Liver (tissue), 9 donors: ENCODE results near the gene TPSG1. TPM values are rescaled to one million over a fixed set of nuclear protein-coding genes. Genes with fewer than 3 reads are reported as not detected.

Experiments
- DNase-seq: peaks from one replicate; pipeline ENCODE4 v3.0.0-alpha.2; 2017; ENCODE audit warnings: low spot score
- H3K27ac ChIP-seq, 2 donors: one replicate each; pipeline ENCODE4 v1.7.0; 2013; ENCODE audit warnings: inconsistent platforms in 2 of 2, low read length in 2 of 2, control low read depth in 1 of 2, low read depth in 1 of 2, mild to moderate bottlenecking in 1 of 2
- H3K27me3 ChIP-seq, 4 donors: one replicate each; pipeline versions ENCODE4 v1.6.1 to v1.7.0; 2013; ENCODE audit warnings: low read length in 3 of 4, inconsistent platforms in 1 of 4, mild to moderate bottlenecking in 1 of 4, moderate library complexity in 1 of 4; ENCODE audit not compliant: control insufficient read depth in 4 of 4, insufficient read depth in 4 of 4
- H3K36me3 ChIP-seq, 4 donors: one replicate each; pipeline versions ENCODE4 v1.6.1 to v1.7.0; 2013; ENCODE audit warnings: low read length in 3 of 4, mild to moderate bottlenecking in 3 of 4, low read depth in 1 of 4, moderate library complexity in 1 of 4; ENCODE audit not compliant: control insufficient read depth in 4 of 4, insufficient read depth in 3 of 4
- H3K4me1 ChIP-seq, 4 donors: one replicate each; pipeline versions ENCODE4 v1.6.1 to v1.7.0; 2013; ENCODE audit warnings: low read length in 3 of 4, mild to moderate bottlenecking in 3 of 4, moderate library complexity in 1 of 4; ENCODE audit not compliant: control insufficient read depth in 4 of 4, insufficient read depth in 4 of 4
- H3K4me3 ChIP-seq, 3 donors: one replicate each; pipeline versions ENCODE4 v1.6.1 to v1.7.0; 2013; ENCODE audit warnings: low read length in 3 of 3, control low read depth in 1 of 3, low read depth in 1 of 3, mild to moderate bottlenecking in 1 of 3
- H3K9ac ChIP-seq, 2 donors: one replicate each; pipeline ENCODE4 v1.7.0; 2013; ENCODE audit warnings: low read length in 2 of 2, mild to moderate bottlenecking in 2 of 2, moderate library complexity in 2 of 2, control low read depth in 1 of 2, low read depth in 1 of 2
- H3K9me3 ChIP-seq, 4 donors: one replicate each; pipeline versions ENCODE4 v1.6.1 to v1.7.0; 2013; ENCODE audit warnings: low read length in 3 of 4; ENCODE audit not compliant: control insufficient read depth in 4 of 4
- CTCF ChIP-seq: fragments of 150-350 bp; IDR thresholded peaks from 2 replicates; pipeline ENCODE4 v1.5.1; 2017; ENCODE audit warnings: improper control_type of control experiment, low read depth, low read length; ENCODE audit not compliant: missing input control
- HNF4A ChIP-seq, 2 donors: conservative IDR thresholded peaks; 2 replicates each; pipeline ENCODE4 v1.6.1; 2016; ENCODE audit warnings: antibody characterized with exemption in 2 of 2, mild to moderate bottlenecking in 2 of 2
- JUND ChIP-seq, 2 donors: IDR thresholded peaks; 2 replicates each; pipeline ENCODE4 v1.6.1; 2016; ENCODE audit warnings: antibody characterized with exemption in 2 of 2
- NR2F2 ChIP-seq: IDR thresholded peaks from 2 replicates; pipeline ENCODE4 v1.6.1; 2016; ENCODE audit warnings: antibody characterized with exemption
- RAD21 ChIP-seq, 2 donors: IDR thresholded peaks; 2 replicates each; pipeline ENCODE4 v1.6.1; 2016; ENCODE audit warnings: antibody characterized with exemption in 2 of 2, mild to moderate bottlenecking in 2 of 2
- RXRA ChIP-seq, 2 donors: IDR thresholded peaks; 2 replicates each; pipeline ENCODE4 v1.6.1; 2017 to 2018; ENCODE audit warnings: antibody characterized with exemption in 2 of 2, mild to moderate bottlenecking in 1 of 2
- TAF1 ChIP-seq: conservative IDR thresholded peaks from 2 replicates; pipeline ENCODE4 v1.6.1; 2016; ENCODE audit warnings: antibody characterized with exemption, mild to moderate bottlenecking
- WGBS: extraction: QIAGEN DNeasy Blood & Tissue Kit; methylation state at CpG from one replicate; pipeline ENCODE4 v1.1.7; 2013; 5-methylcytosine and 5-hydroxymethylcytosine counted together
- polyA plus RNA-seq, 2 donors: library from polyadenylated mRNA; stranded (reverse) in 1 of 2; unstranded in 1 of 2; fragments of 200-250 nt in 1 of 2; fragments of >200 nt in 1 of 2; fragmentation: Nextera tagmentation in 1 of 2; extraction: Ambion mirVana in 1 of 2; gene quantifications; one replicate each; pipeline versions ENCODE4 v1.2.1 to v1.2.3, GENCODE V29; 2013 to 2015
- total RNA-seq, 2 donors: library from RNA; depleted of rRNA; stranded (reverse); fragments of >200 nt; gene quantifications; one replicate each; pipeline ENCODE4 v1.2.3, GENCODE V29; 2014
- TF ChIP-seq, protein P1 (sequence below): IDR thresholded peaks from 2 replicates; pipeline ENCODE4 v1.6.1; 2016; ENCODE audit warnings: antibody characterized with exemption
- TF ChIP-seq, protein P2 (sequence below): IDR thresholded peaks from 2 replicates; pipeline ENCODE4 v1.6.1; 2016; ENCODE audit warnings: antibody characterized with exemption
- TF ChIP-seq, protein P3 (sequence below): IDR thresholded peaks from 2 replicates; pipeline ENCODE4 v1.6.1; 2016; ENCODE audit warnings: antibody characterized with exemption, mild to moderate bottlenecking
- donor health status: healthy.
- donor health status: healthy.
- donor health status: healthy.
- donor health status: healthy.
- donor health status: healthy.

Gene TPSG1
- total and polyA plus RNA-seq, 4 donors, result 0.55 TPM; not detected in 3

DNA sequence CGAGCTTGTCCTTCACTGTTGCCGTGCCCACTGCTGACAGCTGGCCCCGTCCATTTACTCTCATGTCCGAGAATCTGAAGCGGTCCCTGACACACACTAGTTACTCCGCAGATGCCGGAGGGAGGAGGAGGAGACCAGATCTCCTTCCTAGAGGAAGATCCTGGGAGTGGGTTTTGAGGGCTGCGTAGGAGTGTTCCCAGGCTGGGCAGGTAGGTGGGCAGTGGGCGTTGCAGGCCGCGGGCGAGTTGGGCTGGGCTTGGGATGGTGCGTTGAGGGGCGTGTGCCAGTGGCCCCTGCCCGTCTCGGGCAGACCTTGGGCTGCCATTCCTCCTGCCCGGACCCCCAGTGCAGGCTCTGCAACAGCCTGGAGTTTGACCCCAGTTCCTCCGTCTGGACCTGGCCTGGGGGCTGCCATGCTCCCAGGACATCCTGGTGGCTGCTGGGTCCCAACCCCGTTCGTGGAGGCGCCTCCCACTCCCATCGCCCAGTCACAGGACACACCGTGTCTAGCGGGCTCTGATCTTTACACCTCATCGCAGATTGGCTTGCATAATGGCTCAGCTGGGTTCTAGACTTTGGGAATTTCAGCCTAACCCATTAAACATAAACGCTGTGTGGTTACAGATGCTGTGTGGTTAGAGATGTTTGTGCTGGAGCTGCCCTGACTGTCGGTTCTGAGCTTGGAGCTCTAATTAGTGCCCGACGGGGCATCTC, 49.3 kb downstream of the TPSG1 start:
- Histone ChIP-seq H3K27ac (no peak overlapping the region), H3K36me3 (no peaks in the 10 kb centered on the region), H3K27me3 (no peaks in the 10 kb centered on the region), H3K9ac (no peak overlapping the region), H3K4me3 (no peak overlapping the region), H3K9me3 (no peaks in the 10 kb centered on the region), H3K4me1 (peaks cover 4 to 20% (median 12%) of the 10 kb centered on the region in 4 donors)
- WGBS, result 82% methylated on average over 29 of the region's 29 CpGs
- TF ChIP-seq TAF1 (no peak), HNF4A (conservative IDR thresholded peaks at IDR 0.05) (peak in 1 of 2 donors; percentile 20)
- DNase-seq, result no peak

DNA sequence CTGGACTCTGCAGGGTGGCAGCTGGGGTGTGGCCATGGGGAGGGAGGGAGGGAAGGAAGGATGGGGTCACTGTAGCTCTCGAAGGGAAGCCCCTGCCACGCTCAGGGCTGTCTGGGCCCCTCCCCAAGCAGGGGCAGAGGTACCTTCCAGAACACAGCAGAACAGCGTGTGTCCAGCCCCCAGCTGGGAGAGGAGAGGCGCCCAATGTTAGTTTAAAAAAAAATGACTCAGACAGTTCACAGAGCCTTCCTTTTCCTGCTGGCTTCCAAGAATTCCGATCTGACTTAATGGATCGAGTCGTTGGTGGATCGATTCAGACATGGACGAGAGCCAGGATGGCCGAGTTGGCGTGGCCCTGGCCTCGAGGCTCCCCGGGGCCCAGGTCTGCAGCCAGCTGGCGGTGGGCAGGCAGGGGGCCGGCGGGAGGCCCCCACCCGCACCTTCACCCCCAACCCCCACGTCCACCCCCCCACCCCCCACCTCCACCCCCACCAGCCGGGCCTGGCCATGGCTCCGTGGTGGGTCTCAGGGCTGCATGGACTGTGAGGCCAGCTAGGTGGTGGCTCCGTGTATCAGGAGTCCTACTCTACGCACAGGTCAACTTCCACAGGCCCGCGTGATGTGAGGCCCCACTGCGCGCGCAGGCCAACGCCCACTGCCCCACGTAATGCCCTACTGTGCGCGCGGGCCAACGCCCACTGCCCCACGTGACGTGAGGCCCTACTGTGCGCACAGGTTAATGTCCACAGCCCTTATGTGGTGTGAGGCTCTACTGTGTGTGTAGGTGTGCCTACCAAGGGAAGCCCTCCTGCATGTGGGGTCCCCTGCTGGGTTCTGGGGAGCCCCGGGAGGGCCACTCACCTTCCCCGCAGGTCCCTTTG, 50.4 kb downstream of the TPSG1 start:
- H3K9ac ChIP-seq, result no peak overlapping the region
- WGBS, result 55% methylated on average over 38 of the region's 38 CpGs
- H3K9me3 ChIP-seq, result no peaks in the 10 kb centered on the region
- no peaks in the 10 kb centered on the region for H3K27me3 ChIP-seq
- H3K4me3 ChIP-seq, result no peak overlapping the region
- DNase-seq, result no peak
- no peaks in the 10 kb centered on the region for H3K36me3 ChIP-seq
- TF ChIP-seq RAD21 (IDR thresholded peaks at IDR 0.05), result no peak
- TF ChIP-seq, protein P1, sequence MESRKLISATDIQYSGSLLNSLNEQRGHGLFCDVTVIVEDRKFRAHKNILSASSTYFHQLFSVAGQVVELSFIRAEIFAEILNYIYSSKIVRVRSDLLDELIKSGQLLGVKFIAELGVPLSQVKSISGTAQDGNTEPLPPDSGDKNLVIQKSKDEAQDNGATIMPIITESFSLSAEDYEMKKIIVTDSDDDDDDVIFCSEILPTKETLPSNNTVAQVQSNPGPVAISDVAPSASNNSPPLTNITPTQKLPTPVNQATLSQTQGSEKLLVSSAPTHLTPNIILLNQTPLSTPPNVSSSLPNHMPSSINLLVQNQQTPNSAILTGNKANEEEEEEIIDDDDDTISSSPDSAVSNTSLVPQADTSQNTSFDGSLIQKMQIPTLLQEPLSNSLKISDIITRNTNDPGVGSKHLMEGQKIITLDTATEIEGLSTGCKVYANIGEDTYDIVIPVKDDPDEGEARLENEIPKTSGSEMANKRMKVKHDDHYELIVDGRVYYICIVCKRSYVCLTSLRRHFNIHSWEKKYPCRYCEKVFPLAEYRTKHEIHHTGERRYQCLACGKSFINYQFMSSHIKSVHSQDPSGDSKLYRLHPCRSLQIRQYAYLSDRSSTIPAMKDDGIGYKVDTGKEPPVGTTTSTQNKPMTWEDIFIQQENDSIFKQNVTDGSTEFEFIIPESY, result no peak
- H3K27ac ChIP-seq, result peak overlapping the region; percentile 13 to 33
- peaks cover 0 to 16% (median 9%) of the 10 kb centered on the region in 4 donors for H3K4me1 ChIP-seq

GRCh38 chr16:1173788-1174451, 51.1 kb downstream of the TPSG1 start:
- TF ChIP-seq, protein P2, sequence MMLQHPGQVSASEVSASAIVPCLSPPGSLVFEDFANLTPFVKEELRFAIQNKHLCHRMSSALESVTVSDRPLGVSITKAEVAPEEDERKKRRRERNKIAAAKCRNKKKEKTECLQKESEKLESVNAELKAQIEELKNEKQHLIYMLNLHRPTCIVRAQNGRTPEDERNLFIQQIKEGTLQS, result no peak
- TF ChIP-seq NR2F2 (no peak), JUND (IDR thresholded peaks at IDR 0.05) (no peak), CTCF (no peak), RXRA (IDR thresholded peaks at IDR 0.05) (no peak)
- TF ChIP-seq, protein P3, sequence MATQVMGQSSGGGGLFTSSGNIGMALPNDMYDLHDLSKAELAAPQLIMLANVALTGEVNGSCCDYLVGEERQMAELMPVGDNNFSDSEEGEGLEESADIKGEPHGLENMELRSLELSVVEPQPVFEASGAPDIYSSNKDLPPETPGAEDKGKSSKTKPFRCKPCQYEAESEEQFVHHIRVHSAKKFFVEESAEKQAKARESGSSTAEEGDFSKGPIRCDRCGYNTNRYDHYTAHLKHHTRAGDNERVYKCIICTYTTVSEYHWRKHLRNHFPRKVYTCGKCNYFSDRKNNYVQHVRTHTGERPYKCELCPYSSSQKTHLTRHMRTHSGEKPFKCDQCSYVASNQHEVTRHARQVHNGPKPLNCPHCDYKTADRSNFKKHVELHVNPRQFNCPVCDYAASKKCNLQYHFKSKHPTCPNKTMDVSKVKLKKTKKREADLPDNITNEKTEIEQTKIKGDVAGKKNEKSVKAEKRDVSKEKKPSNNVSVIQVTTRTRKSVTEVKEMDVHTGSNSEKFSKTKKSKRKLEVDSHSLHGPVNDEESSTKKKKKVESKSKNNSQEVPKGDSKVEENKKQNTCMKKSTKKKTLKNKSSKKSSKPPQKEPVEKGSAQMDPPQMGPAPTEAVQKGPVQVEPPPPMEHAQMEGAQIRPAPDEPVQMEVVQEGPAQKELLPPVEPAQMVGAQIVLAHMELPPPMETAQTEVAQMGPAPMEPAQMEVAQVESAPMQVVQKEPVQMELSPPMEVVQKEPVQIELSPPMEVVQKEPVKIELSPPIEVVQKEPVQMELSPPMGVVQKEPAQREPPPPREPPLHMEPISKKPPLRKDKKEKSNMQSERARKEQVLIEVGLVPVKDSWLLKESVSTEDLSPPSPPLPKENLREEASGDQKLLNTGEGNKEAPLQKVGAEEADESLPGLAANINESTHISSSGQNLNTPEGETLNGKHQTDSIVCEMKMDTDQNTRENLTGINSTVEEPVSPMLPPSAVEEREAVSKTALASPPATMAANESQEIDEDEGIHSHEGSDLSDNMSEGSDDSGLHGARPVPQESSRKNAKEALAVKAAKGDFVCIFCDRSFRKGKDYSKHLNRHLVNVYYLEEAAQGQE, result no peak
- TF ChIP-seq, protein P1, result no peak
- Histone ChIP-seq H3K4me3 (no peak overlapping the region), H3K36me3 (no peaks in the 10 kb centered on the region), H3K27me3 (no peaks in the 10 kb centered on the region), H3K9ac (no peak overlapping the region), H3K9me3 (no peaks in the 10 kb centered on the region), H3K4me1 (peaks cover 0 to 16% (median 9%) of the 10 kb centered on the region in 4 donors), H3K27ac (no peak overlapping the region)
- WGBS, result 73% methylated on average over 14 of the region's 14 CpGs
- DNase-seq, result no peak
